Thyroid gland (tissue), 4 donors: ENCODE data around the gene MTUS2. TPM values are rescaled to one million over a fixed set of nuclear protein-coding genes. Genes with fewer than 3 reads are reported as not detected.

ENCODE experiments used
- DNase-seq, 2 donors: peaks; one replicate each; pipeline ENCODE4 v3.0.0-alpha.2; 2019
- H3K27ac ChIP-seq, 3 donors: fragments of 200-600 bp; sonication (generic); 1 replicate in 2 of 3; 2 replicates in 1 of 3; pipeline ENCODE4 v1.5.1; 2016 to 2019; ENCODE audit warnings: mild to moderate bottlenecking in 1 of 3, moderate library complexity in 1 of 3
- H3K27me3 ChIP-seq: fragments of 200-600 bp; sonication (generic); one replicate; pipeline ENCODE4 v1.5.1; 2019
- H3K36me3 ChIP-seq, 2 donors: fragments of 200-600 bp; sonication (generic); one replicate each; pipeline ENCODE4 v1.5.1; 2016 to 2019
- H3K4me1 ChIP-seq, 2 donors: fragments of 200-600 bp; sonication (generic); one replicate each; pipeline ENCODE4 v1.5.1; 2017 to 2019
- H3K4me3 ChIP-seq, 3 donors: fragments of 200-600 bp; sonication (generic); replicated peaks in 1 of 3; 1 replicate in 2 of 3; 2 replicates in 1 of 3; pipeline ENCODE4 v1.5.1; 2016; ENCODE audit warnings: mild to moderate bottlenecking in 1 of 3
- H3K9me3 ChIP-seq: fragments of 200-600 bp; sonication (generic); one replicate; pipeline ENCODE4 v1.5.1; 2017
- CTCF ChIP-seq, 6 experiments: fragments of 200-600 bp in 3 of 6; fragments of 450-650 bp in 3 of 6; sonication (generic) in 3 of 6; IDR thresholded peaks; one replicate each; pipeline ENCODE4 v1.5.1; 2016 to 2019; ENCODE audit warnings: antibody characterized with exemption in 6 of 6, mild to moderate bottlenecking in 2 of 6, inconsistent platforms in 1 of 6, moderate library complexity in 1 of 6
- POLR2A ChIP-seq, 2 donors: fragments of 450-650 bp; IDR thresholded peaks; one replicate each; pipeline ENCODE4 v1.6.1; 2017; ENCODE audit warnings: antibody characterized with exemption in 2 of 2, mild to moderate bottlenecking in 2 of 2, moderate library complexity in 1 of 2
- WGBS, 2 donors: methylation state at CpG; one replicate each; pipeline ENCODE4 v1.1.5; 2017; 5-methylcytosine and 5-hydroxymethylcytosine counted together
- intact Hi-C: fragments of 100-400 bp; cut with DNase I; formaldehyde crosslinking; loops from one replicate; pipeline ENCODE4 v1.15.1; 2023
- total RNA-seq, 4 donors: library from RNA; depleted of rRNA; stranded (reverse); fragments of >200 nt; gene quantifications; one replicate each; pipeline ENCODE4 v1.2.3, GENCODE V29; 2016

The MTUS2 gene
- total RNA-seq, 4 donors from 2014 or later: 0.98 to 1.5 (median 1.1) TPM

DNA sequence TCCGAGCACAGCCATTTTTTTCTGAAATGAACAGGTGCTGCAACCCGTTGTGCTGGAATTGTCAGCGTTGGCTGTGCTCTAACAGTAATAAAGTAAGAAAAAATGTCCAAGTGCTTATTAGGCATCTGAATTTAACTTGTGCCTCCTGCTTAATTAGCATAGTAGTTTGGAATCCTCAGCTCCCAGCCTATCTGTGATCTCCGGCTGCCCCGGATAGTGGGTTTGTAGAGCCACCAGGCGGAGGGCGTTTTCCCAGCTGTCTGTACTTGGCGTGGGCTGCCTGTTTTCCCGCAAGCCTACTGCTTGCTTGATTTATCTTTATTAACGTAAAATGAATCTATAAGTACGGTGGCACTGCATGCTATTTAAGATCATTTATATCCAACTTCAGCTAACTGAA is 137.9 kb downstream of the MTUS2 start:
- TF ChIP-seq POLR2A (IDR thresholded peaks at IDR 0.05) (no peak), CTCF (IDR thresholded peaks at IDR 0.05) (no peak)
- intact Hi-C loops: no loop called here
- WGBS, 2 donors: 91% methylated on average over 11 of the region's 11 CpGs
- H3K4me1 ChIP-seq: no peaks in the 10 kb centered on the region
- no peaks in the 10 kb centered on the region for H3K9me3 ChIP-seq
- no peaks in the 10 kb centered on the region for H3K27me3 ChIP-seq
- H3K36me3 ChIP-seq: no peaks in the 10 kb centered on the region
- H3K27ac ChIP-seq: no peak overlapping the region
- no peak overlapping the region for H3K4me3 ChIP-seq
- DNase-seq: no peak

DNA sequence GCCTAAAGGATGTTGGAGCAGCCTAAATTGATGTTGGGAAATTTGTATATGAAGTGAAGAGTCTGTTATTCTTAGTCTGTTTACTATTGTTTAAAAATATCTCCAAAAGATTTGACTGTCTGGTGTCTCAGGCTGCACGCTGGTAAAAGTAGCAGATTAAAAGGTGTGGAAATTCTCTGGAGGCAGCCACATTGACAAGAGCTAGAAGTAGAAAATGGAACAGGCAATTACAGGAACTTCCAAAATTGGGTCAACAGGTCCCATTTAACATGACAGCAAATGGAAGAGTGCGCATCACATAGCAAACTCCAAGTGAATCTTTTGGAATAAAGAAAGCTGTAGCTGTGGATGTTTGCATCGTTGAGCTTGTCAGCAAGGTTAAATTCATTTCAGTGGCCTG is 138.3 kb downstream of the MTUS2 start:
- 84 to 92% methylated on average over 3 of the region's 3 CpGs for WGBS, 2 donors
- Histone ChIP-seq H3K9me3 (no peaks in the 10 kb centered on the region), H3K27ac (no peak overlapping the region), H3K4me1 (no peaks in the 10 kb centered on the region), H3K27me3 (no peaks in the 10 kb centered on the region), H3K36me3 (no peaks in the 10 kb centered on the region), H3K4me3 (no peak overlapping the region)
- TF ChIP-seq POLR2A (IDR thresholded peaks at IDR 0.05): no peak
- TF ChIP-seq CTCF (IDR thresholded peaks at IDR 0.05): no peak
- intact Hi-C loops: no loop called here
- DNase-seq: no peak

GRCh38 chr13:28964052-28964451 is 143.9 kb downstream of the MTUS2 start:
- Histone ChIP-seq H3K9me3 (no peaks in the 10 kb centered on the region), H3K27ac (no peak overlapping the region), H3K4me3 (no peak overlapping the region), H3K36me3 (no peaks in the 10 kb centered on the region), H3K4me1 (no peaks in the 10 kb centered on the region), H3K27me3 (no peaks in the 10 kb centered on the region)
- DNase-seq: no peak
- intact Hi-C loops: no loop called here
- WGBS, 2 donors: 96 to 100% methylated on average over 1 of the region's 1 CpG
- no peak for TF ChIP-seq CTCF (IDR thresholded peaks at IDR 0.05)
- TF ChIP-seq POLR2A (IDR thresholded peaks at IDR 0.05): no peak

DNA sequence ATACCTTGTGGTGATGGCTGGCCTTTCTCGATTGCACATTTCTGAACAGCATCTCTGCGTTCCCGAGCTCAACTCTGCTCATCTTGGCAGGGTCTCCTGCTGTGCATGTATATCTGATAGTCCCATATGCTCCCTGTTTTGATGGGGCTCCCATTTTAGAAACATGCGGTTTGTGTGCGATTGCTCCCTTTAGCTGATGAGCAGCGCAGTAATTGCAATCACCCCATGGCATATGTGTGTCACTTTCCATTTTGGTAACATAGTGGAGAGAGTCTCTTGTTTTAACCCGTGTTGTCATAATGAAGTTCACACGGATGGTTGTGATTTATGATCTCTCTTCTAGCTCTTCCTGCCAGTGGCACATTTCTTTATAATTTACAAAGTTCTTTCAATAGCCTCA is 144.7 kb downstream of the MTUS2 start:
- intact Hi-C loops: no loop called here
- no peak overlapping the region for H3K4me3 ChIP-seq
- no peaks in the 10 kb centered on the region for H3K9me3 ChIP-seq
- H3K27me3 ChIP-seq: no peaks in the 10 kb centered on the region
- 92 to 97% methylated on average over 8 of the region's 8 CpGs for WGBS, 2 donors
- no peak for DNase-seq
- no peak for TF ChIP-seq CTCF (IDR thresholded peaks at IDR 0.05)
- no peak for TF ChIP-seq POLR2A (IDR thresholded peaks at IDR 0.05)
- no peaks in the 10 kb centered on the region for H3K4me1 ChIP-seq
- H3K27ac ChIP-seq: no peak overlapping the region
- H3K36me3 ChIP-seq: no peaks in the 10 kb centered on the region

DNA sequence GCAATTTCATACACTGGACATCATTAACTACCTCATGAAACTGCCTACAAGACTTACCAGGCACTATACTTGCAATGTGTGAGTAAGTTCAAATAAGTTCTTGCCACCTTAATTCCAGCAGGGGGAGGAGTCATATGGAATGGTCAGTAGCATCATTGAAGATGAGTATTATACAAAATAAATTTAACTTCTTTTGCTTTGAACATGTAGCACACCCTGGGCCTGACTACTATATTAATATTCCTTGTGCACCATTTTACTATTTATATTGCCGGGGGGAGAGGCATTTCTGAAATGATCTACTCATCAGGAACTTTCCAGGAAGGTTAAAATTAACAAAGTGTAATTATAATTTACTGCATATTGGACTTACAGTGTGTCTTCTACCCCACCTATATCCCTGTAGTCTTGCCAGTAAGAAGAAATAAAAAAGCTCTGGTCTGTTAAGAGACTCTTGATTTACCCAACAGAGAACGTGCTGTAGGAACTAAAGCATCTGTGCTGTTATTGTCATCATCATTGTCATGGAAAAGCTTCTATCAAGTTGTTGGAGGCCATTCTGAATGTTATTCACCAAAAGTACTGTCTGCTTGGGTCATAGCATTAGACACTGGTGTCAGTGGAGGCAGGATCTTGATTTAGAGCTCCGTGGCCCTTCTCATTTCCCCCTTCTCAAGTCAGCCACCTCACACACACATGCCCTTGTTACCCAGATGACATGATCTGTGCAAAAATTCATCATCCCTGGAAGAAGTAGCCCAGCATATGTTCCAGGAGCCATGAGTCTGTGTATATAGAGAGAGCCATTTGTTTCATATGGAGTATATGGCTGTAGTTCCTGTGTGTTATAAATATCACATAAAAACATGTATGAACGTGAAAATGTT is 147.1 kb downstream of the MTUS2 start:
- intact Hi-C loops: no loop called here
- Histone ChIP-seq H3K27me3 (no peaks in the 10 kb centered on the region), H3K9me3 (no peaks in the 10 kb centered on the region), H3K36me3 (no peaks in the 10 kb centered on the region), H3K4me3 (no peak overlapping the region), H3K27ac (no peak overlapping the region), H3K4me1 (no peaks in the 10 kb centered on the region)
- no peak for TF ChIP-seq CTCF (IDR thresholded peaks at IDR 0.05)
- 77 to 88% methylated on average over 4 of the region's 4 CpGs for WGBS, 2 donors
- DNase-seq: no peak
